Astrocyte (in vitro differentiated cells and primary cell): ENCODE measurements around the gene INSRR. TPM values are rescaled to one million over a fixed set of nuclear protein-coding genes. Genes with fewer than 3 reads are reported as not detected.

Experiments
- DNase-seq: peaks from one replicate; pipeline ENCODE4 v3.0.0-alpha.2; 2010; ENCODE audit warnings: low read depth
- FAIRE-seq: peaks from 2 replicates; lab custom pipeline; 2011; peaks lifted over from hg19 to GRCh38; lab: Jason Lieb, UNC
- H2AFZ ChIP-seq: 2 replicates; pipeline ENCODE4 v1.6.0; 2012; ENCODE audit warnings: low read depth, low read length, inconsistent platforms
- H3K27ac ChIP-seq: 2 replicates; pipeline ENCODE4 v1.5.1; 2011; ENCODE audit warnings: low read depth, low read length, inconsistent platforms
- H3K27me3 ChIP-seq: 2 replicates; pipeline ENCODE4 v1.6.0; 2011; ENCODE audit warnings: low read length, inconsistent platforms; ENCODE audit not compliant: insufficient read depth
- H3K36me3 ChIP-seq: 2 replicates; pipeline ENCODE4 v1.5.1; 2011; ENCODE audit warnings: low read length, inconsistent platforms; ENCODE audit not compliant: insufficient read depth
- H3K4me1 ChIP-seq: 2 replicates; pipeline ENCODE4 v1.5.1; 2011; ENCODE audit warnings: low read length, inconsistent platforms; ENCODE audit not compliant: insufficient read depth
- H3K4me2 ChIP-seq: 2 replicates; pipeline ENCODE4 v1.6.0; 2012; ENCODE audit warnings: low read length, inconsistent platforms
- H3K4me3 ChIP-seq: 2 replicates; pipeline ENCODE4 v1.5.1; 2011; ENCODE audit warnings: low read depth, mild to moderate bottlenecking, low read length, inconsistent platforms; ENCODE audit not compliant: insufficient read depth
- H3K79me2 ChIP-seq: 2 replicates; pipeline ENCODE4 v1.6.0; 2012; ENCODE audit warnings: mild to moderate bottlenecking, low read length, inconsistent platforms; ENCODE audit not compliant: insufficient read depth
- H3K9ac ChIP-seq: 2 replicates; pipeline ENCODE4 v1.6.0; 2012; ENCODE audit warnings: mild to moderate bottlenecking, low read length, inconsistent platforms
- H3K9me3 ChIP-seq: 2 replicates; pipeline ENCODE4 v1.5.1; 2012; ENCODE audit warnings: low read depth, mild to moderate bottlenecking, low read length, inconsistent platforms; ENCODE audit not compliant: insufficient read depth
- H4K20me1 ChIP-seq: 2 replicates; pipeline ENCODE4 v1.6.0; 2012; ENCODE audit warnings: low read length, inconsistent platforms; ENCODE audit not compliant: insufficient read depth
- H3K27ac Mint-ChIP-seq: one replicate; pipeline ENCODE4 v1.8.0; 2021; ENCODE audit warnings: mild to moderate bottlenecking, mixed read lengths; ENCODE audit not compliant: unreplicated experiment
- H3K27me3 Mint-ChIP-seq: one replicate; pipeline ENCODE4 v1.8.0; 2021; ENCODE audit warnings: low read depth, mixed read lengths; ENCODE audit not compliant: unreplicated experiment
- H3K36me3 Mint-ChIP-seq: one replicate; pipeline ENCODE4 v1.8.0; 2021; ENCODE audit warnings: low read depth, mixed read lengths; ENCODE audit not compliant: unreplicated experiment
- H3K4me1 Mint-ChIP-seq: one replicate; pipeline ENCODE4 v1.8.0; 2021; ENCODE audit warnings: low read depth, mixed read lengths; ENCODE audit not compliant: unreplicated experiment
- H3K4me3 Mint-ChIP-seq: one replicate; pipeline ENCODE4 v1.8.0; 2021; ENCODE audit warnings: mild to moderate bottlenecking, moderate library complexity, mixed read lengths; ENCODE audit not compliant: unreplicated experiment
- H3K9me3 Mint-ChIP-seq: one replicate; pipeline ENCODE4 v1.8.0; 2021; ENCODE audit warnings: mild to moderate bottlenecking, mixed read lengths; ENCODE audit not compliant: unreplicated experiment
- CTCF ChIP-seq: IDR thresholded peaks from 2 replicates; pipeline ENCODE4 v1.5.1; 2011; ENCODE audit warnings: low read depth, mild to moderate bottlenecking, inconsistent platforms, low read length, moderate library complexity; ENCODE audit not compliant: insufficient read depth
- EZH2 ChIP-seq: IDR thresholded peaks from 2 replicates; pipeline ENCODE4 v1.6.1; 2012; ENCODE audit warnings: mild to moderate bottlenecking, low read length, inconsistent platforms; ENCODE audit not compliant: insufficient read depth
- total RNA-seq: library from RNA; stranded (reverse); gene quantifications from 2 replicates; pipeline ENCODE4 v1.2.1, GENCODE V29; 2021

INSRR gene
- total RNA-seq, 1 donor from 2014 or later = 0.05 TPM

DNA sequence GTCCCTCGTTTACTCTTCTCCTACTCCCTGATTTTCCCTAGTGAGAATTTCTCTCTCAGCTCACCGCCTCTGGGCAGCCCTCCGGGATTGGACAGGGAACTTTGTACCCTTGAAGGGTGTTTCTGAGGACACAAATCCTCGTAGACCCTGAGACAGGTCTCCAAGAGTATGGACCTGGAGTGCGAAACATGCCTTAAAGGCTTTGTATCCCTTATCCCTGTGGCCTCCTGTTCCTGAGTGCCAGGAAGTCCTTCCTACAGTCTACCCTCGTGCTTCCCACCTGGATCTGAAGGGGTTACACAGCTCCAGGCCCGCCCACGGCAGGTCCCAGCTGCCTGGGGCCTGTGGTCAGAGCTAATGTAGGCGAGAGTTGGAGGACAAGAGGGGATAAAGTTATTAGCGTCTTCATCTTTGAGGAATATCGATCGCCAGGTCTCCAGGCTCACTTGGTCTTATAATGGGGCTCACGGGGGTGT lies 27.0 kb upstream of the INSRR start:
- FAIRE-seq (no peak), DNase-seq (no peak)
- TF ChIP-seq EZH2 = no peak
- TF ChIP-seq CTCF = no peak
- no peak overlapping the region for H3K4me2 ChIP-seq
- no peaks in the 10 kb centered on the region for H3K9me3 Mint-ChIP-seq
- H3K4me1 Mint-ChIP-seq = peaks cover 7% of the 10 kb centered on the region
- no peak overlapping the region for H3K9ac ChIP-seq
- no peaks in the 10 kb centered on the region for H3K36me3 ChIP-seq
- H3K79me2 ChIP-seq = no peaks in the 10 kb centered on the region
- H3K4me3 ChIP-seq = no peak overlapping the region
- no peaks in the 10 kb centered on the region for H3K4me1 ChIP-seq
- H3K27ac Mint-ChIP-seq = no peak overlapping the region
- no peaks in the 10 kb centered on the region for H3K9me3 ChIP-seq
- no peak overlapping the region for H2AFZ ChIP-seq
- H3K27me3 ChIP-seq = peaks cover 35% of the 10 kb centered on the region
- H3K27ac ChIP-seq = no peak overlapping the region
- H3K4me3 Mint-ChIP-seq = no peak overlapping the region
- H3K36me3 Mint-ChIP-seq = no peaks in the 10 kb centered on the region
- H4K20me1 ChIP-seq = no peaks in the 10 kb centered on the region
- H3K27me3 Mint-ChIP-seq = peaks cover 82% of the 10 kb centered on the region

GRCh38 chr1:156885314-156885713 lies 26.4 kb upstream of the INSRR start:
- Histone ChIP-seq H3K9me3 (no peaks in the 10 kb centered on the region), H3K4me1 (no peaks in the 10 kb centered on the region), H3K4me2 (no peak overlapping the region), H2AFZ (no peak overlapping the region), H4K20me1 (no peaks in the 10 kb centered on the region), H3K27me3 (peaks cover 39% of the 10 kb centered on the region), H3K27ac (no peak overlapping the region), H3K36me3 (no peaks in the 10 kb centered on the region), H3K4me3 (no peak overlapping the region), H3K9ac (no peak overlapping the region), H3K79me2 (no peaks in the 10 kb centered on the region)
- FAIRE-seq (no peak), DNase-seq (no peak)
- H3K4me3 Mint-ChIP-seq = no peak overlapping the region
- H3K27ac Mint-ChIP-seq = no peak overlapping the region
- peaks cover 6% of the 10 kb centered on the region for H3K4me1 Mint-ChIP-seq
- H3K9me3 Mint-ChIP-seq = no peaks in the 10 kb centered on the region
- no peak for TF ChIP-seq EZH2
- TF ChIP-seq CTCF = no peak
- H3K27me3 Mint-ChIP-seq = peaks cover 81% of the 10 kb centered on the region
- H3K36me3 Mint-ChIP-seq = no peaks in the 10 kb centered on the region

- no peak for DNase-seq
- Histone ChIP-seq H3K36me3 (no peaks in the 10 kb centered on the region), H2AFZ (no peak overlapping the region), H3K27ac (no peak overlapping the region), H3K27me3 (peaks cover 39% of the 10 kb centered on the region), H3K4me1 (no peaks in the 10 kb centered on the region), H3K9me3 (no peaks in the 10 kb centered on the region), H3K4me2 (no peak overlapping the region), H3K4me3 (no peak overlapping the region), H4K20me1 (no peaks in the 10 kb centered on the region), H3K79me2 (no peaks in the 10 kb centered on the region), H3K9ac (no peak overlapping the region)
- H3K4me3 Mint-ChIP-seq = no peak overlapping the region
- H3K4me1 Mint-ChIP-seq = peaks cover 5% of the 10 kb centered on the region
- peaks cover 83% of the 10 kb centered on the region for H3K27me3 Mint-ChIP-seq
- FAIRE-seq = no peak
- H3K27ac Mint-ChIP-seq = no peak overlapping the region
- TF ChIP-seq CTCF = no peak
- TF ChIP-seq EZH2 = no peak
- no peaks in the 10 kb centered on the region for H3K9me3 Mint-ChIP-seq
- no peaks in the 10 kb centered on the region for H3K36me3 Mint-ChIP-seq
Observed at GRCh38 chr1:156884560-156885184, 25.8 kb upstream of the INSRR start.
